PC-9 (cell line): ENCODE data around the gene ECHDC1. TPM values are rescaled to one million over a fixed set of nuclear protein-coding genes. Genes with fewer than 3 reads are reported as not detected.

Experiments used
- BruUV-seq: library from RNA; stranded (reverse); fragments of 400-500 nt; replicated peaks from 2 replicates; lab custom pipeline; 2021; lab: Mats Ljungman, UMichigan
- CTCF ChIA-PET: fragments of 300-600 bp; sonication (Branson Sonifier 250); formaldehyde crosslinking; loops from one replicate; lab custom pipeline; 2022; ENCODE audit warnings: antibody characterized with exemption; lab: Charles Lee
- POLR2A ChIA-PET: fragments of 300-600 bp; sonication (Branson Sonifier 250); formaldehyde crosslinking; loops from one replicate; lab custom pipeline; 2022; ENCODE audit warnings: antibody characterized with exemption; ENCODE audit not compliant: unreplicated experiment; lab: Charles Lee
- DNase-seq, 2 experiments: peaks; one replicate each; pipeline versions ENCODE4 v3.0.0 to v3.0.0-alpha.2; 2015 to 2022; ENCODE audit warnings: mixed read lengths in 1 of 2
- H2AFZ ChIP-seq: fragments of 200-600 bp; sonication (generic); 2 replicates; pipeline ENCODE4 v1.8.1; 2017; ENCODE audit warnings: antibody characterized with exemption
- H3F3A ChIP-seq: fragments of 200-600 bp; sonication (generic); 2 replicates; pipeline ENCODE4 v1.8.1; 2017; ENCODE audit warnings: antibody characterized with exemption, mild to moderate bottlenecking, low read depth; ENCODE audit not compliant: insufficient read depth
- H3K27ac ChIP-seq: fragments of 200-600 bp; sonication (generic); 2 replicates; pipeline ENCODE4 v1.6.1; 2016; ENCODE audit warnings: mixed run types
- H3K27me3 ChIP-seq: fragments of 200-600 bp; sonication (generic); 2 replicates; pipeline ENCODE4 v1.6.1; 2016; ENCODE audit warnings: low read depth, mixed run types; ENCODE audit not compliant: insufficient read depth
- H3K36me3 ChIP-seq: fragments of 200-600 bp; sonication (generic); 2 replicates; pipeline ENCODE4 v1.6.1; 2016; ENCODE audit warnings: low read depth, mixed run types
- H3K4me1 ChIP-seq: fragments of 200-600 bp; sonication (generic); replicated peaks from 2 replicates; pipeline ENCODE4 v1.6.1; 2016; ENCODE audit warnings: mixed run types; ENCODE audit not compliant: insufficient read depth
- H3K4me2 ChIP-seq: fragments of 200-600 bp; sonication (generic); 2 replicates; pipeline ENCODE4 v1.6.1; 2017; ENCODE audit warnings: mixed run types
- H3K4me3 ChIP-seq: fragments of 200-600 bp; sonication (generic); 2 replicates; pipeline ENCODE4 v1.6.1; 2016; ENCODE audit warnings: mixed run types
- H3K79me2 ChIP-seq: fragments of 200-600 bp; sonication (generic); 2 replicates; pipeline ENCODE4 v1.6.1; 2017; ENCODE audit warnings: low read depth, mixed run types
- H3K9me2 ChIP-seq: fragments of 200-600 bp; sonication (generic); 2 replicates; pipeline ENCODE4 v1.8.1; 2017; ENCODE audit warnings: mild to moderate bottlenecking; ENCODE audit not compliant: insufficient read depth
- H3K9me3 ChIP-seq: fragments of 200-600 bp; sonication (generic); 2 replicates; pipeline ENCODE4 v1.8.1; 2016; ENCODE audit warnings: low read depth; ENCODE audit not compliant: insufficient read depth
- H4K20me1 ChIP-seq: fragments of 200-600 bp; sonication (generic); 2 replicates; pipeline ENCODE4 v1.8.1; 2017; ENCODE audit not compliant: insufficient read depth
- CTCF ChIP-seq: fragments of 200-600 bp; sonication (generic); conservative IDR thresholded peaks from 2 replicates; pipeline ENCODE4 v1.6.1; 2017; ENCODE audit warnings: mixed run types, antibody characterized with exemption, mild to moderate bottlenecking, moderate library complexity
- EZH2 ChIP-seq: fragments of 200-600 bp; sonication (generic); IDR thresholded peaks from 2 replicates; pipeline ENCODE4 v1.8.0; 2017; ENCODE audit warnings: antibody characterized with exemption, low read depth
- intact Hi-C: fragments of 100-400 bp; cut with micrococcal nuclease; formaldehyde crosslinking; loops from one replicate; pipeline ENCODE4 v1.10.0; 2022; ENCODE audit not compliant: unreplicated experiment
- total RNA-seq: library from RNA; stranded (reverse); gene quantifications from 2 replicates; pipeline ENCODE4 v1.2.3, GENCODE V29; 2021

The ECHDC1 gene
- total RNA-seq, 1 experiment from 2014 or later = 50.4 TPM

- Histone ChIP-seq H2AFZ (no peak overlapping the region), H4K20me1 (no peaks in the 10 kb centered on the region), H3F3A (no peaks in the 10 kb centered on the region), H3K36me3 (no peaks in the 10 kb centered on the region), H3K27me3 (no peaks in the 10 kb centered on the region), H3K4me1 (no peaks in the 10 kb centered on the region), H3K9me3 (no peaks in the 10 kb centered on the region), H3K9me2 (no peaks in the 10 kb centered on the region), H3K79me2 (no peaks in the 10 kb centered on the region), H3K4me3 (no peak overlapping the region), H3K27ac (no peak overlapping the region), H3K4me2 (no peak overlapping the region)
- no peak for DNase-seq
- no TSS peak for BruUV-seq
- CTCF ChIA-PET = no interaction called here
- intact Hi-C loops = no loop called here
- POLR2A ChIA-PET = no interaction called here
- no peak for TF ChIP-seq EZH2
Observed at GRCh38 chr6:127383988-127384387, 40.6 kb upstream of the ECHDC1 start.

GRCh38 chr6:127382413-127382812, 39.0 kb upstream of the ECHDC1 start:
- intact Hi-C loops = no loop called here
- Histone ChIP-seq H4K20me1 (no peaks in the 10 kb centered on the region), H3K36me3 (no peaks in the 10 kb centered on the region), H3F3A (no peaks in the 10 kb centered on the region), H3K27ac (no peak overlapping the region), H3K4me2 (no peak overlapping the region), H3K27me3 (no peaks in the 10 kb centered on the region), H3K9me2 (no peaks in the 10 kb centered on the region), H3K9me3 (no peaks in the 10 kb centered on the region), H2AFZ (no peak overlapping the region), H3K4me3 (no peak overlapping the region), H3K79me2 (no peaks in the 10 kb centered on the region), H3K4me1 (no peaks in the 10 kb centered on the region)
- no peak for TF ChIP-seq CTCF
- no peak for TF ChIP-seq EZH2
- ChIA-PET CTCF (no interaction called here), POLR2A (no interaction called here)
- DNase-seq = no peak
- BruUV-seq = no TSS peak

- intact Hi-C loops = no loop called here
- Histone ChIP-seq H3K4me2 (no peak overlapping the region), H3K4me1 (no peaks in the 10 kb centered on the region), H3K9me2 (no peaks in the 10 kb centered on the region), H3K4me3 (no peak overlapping the region), H3K27me3 (no peaks in the 10 kb centered on the region), H3K27ac (no peak overlapping the region), H4K20me1 (no peaks in the 10 kb centered on the region), H3F3A (no peaks in the 10 kb centered on the region), H2AFZ (no peak overlapping the region), H3K36me3 (no peaks in the 10 kb centered on the region), H3K79me2 (no peaks in the 10 kb centered on the region), H3K9me3 (no peaks in the 10 kb centered on the region)
- ChIA-PET CTCF (no interaction called here), POLR2A (no interaction called here)
- no TSS peak for BruUV-seq
- TF ChIP-seq EZH2 (no peak), CTCF (no peak)
- DNase-seq = no peak
Observed at GRCh38 chr6:127381384-127381783, 38.0 kb upstream of the ECHDC1 start.

- H3K4me1 ChIP-seq = no peaks in the 10 kb centered on the region
- H3K36me3 ChIP-seq = no peaks in the 10 kb centered on the region
- no peak overlapping the region for H3K4me2 ChIP-seq
- H4K20me1 ChIP-seq = no peaks in the 10 kb centered on the region
- intact Hi-C loops = no loop called here
- H3K79me2 ChIP-seq = no peaks in the 10 kb centered on the region
- no peak overlapping the region for H3K27ac ChIP-seq
- ChIA-PET POLR2A (no interaction called here), CTCF (no interaction called here)
- no peaks in the 10 kb centered on the region for H3K27me3 ChIP-seq
- no peak for DNase-seq
- BruUV-seq = no TSS peak
- no peak overlapping the region for H3K4me3 ChIP-seq
- H2AFZ ChIP-seq = no peak overlapping the region
- no peaks in the 10 kb centered on the region for H3F3A ChIP-seq
- TF ChIP-seq EZH2 (no peak), CTCF (no peak)
- H3K9me2 ChIP-seq = no peaks in the 10 kb centered on the region
- no peaks in the 10 kb centered on the region for H3K9me3 ChIP-seq
Observed at GRCh38 chr6:127376685-127377084, 33.3 kb upstream of the ECHDC1 start.
